Measurements from ENCODE around the gene SLC6A6.

GRCh38 chr3:14524920-14525660, 122.7 kb downstream of the SLC6A6 start:
- no peak for TF ChIP-seq CTCF (IDR thresholded peaks at IDR 0.05)
- no peak for TF ChIP-seq POLR2A (IDR thresholded peaks at IDR 0.05)

Measured in lower leg skin (tissue), 3 donors.